Measurements from ENCODE around the gene SRSF4. TPM values are rescaled to one million over a fixed set of nuclear protein-coding genes. Genes with fewer than 3 reads are reported as not detected.
A peak's percentile ranks its signal among the peaks of the same experiment; 100 is the strongest.

The SRSF4 gene
- total and polyA plus RNA-seq, 9 of the 15 experiments (the other 6 are each of a cell fraction or from before 2014, with no cell fraction given): 15.9 to 132 (median 82.0) TPM

GRCh38 chr1:29145739-29146437, 35.8 kb downstream of the SRSF4 start (continued):
- TF ChIP-seq E2F8 (IDR thresholded peaks at IDR 0.05; ENCODE audit: low read depth, partially characterized antibody): peak; percentile 72

GRCh38 chr1:29144178-29144577, 37.5 kb downstream of the SRSF4 start:
- no peak for TF ChIP-seq U2AF1 (optimal IDR thresholded peaks at IDR 0.05; ENCODE audit: low read depth, low read length)
- TF ChIP-seq BCLAF1 (IDR thresholded peaks at IDR 0.05; ENCODE audit: borderline replicate concordance in 1 of 2, control insufficient read depth in 1 of 2, low read depth in 2 of 2, low read length in 1 of 2): no peak
- TF ChIP-seq TRIM24 (IDR thresholded peaks at IDR 0.05): no peak
- no peak for TF ChIP-seq TAF15 (IDR thresholded peaks at IDR 0.05; ENCODE audit: low read depth, low read length)
- no peak for TF ChIP-seq CCAR2 (IDR thresholded peaks at IDR 0.05; ENCODE audit: low read depth, low read length)
- no peak for TF ChIP-seq BRD9 (IDR thresholded peaks at IDR 0.05; ENCODE audit: low read depth, partially characterized antibody)

More at GRCh38 chr1:29144178-29144577, 37.5 kb downstream of the SRSF4 start:
- in situ Hi-C loops (cut with MboI): no loop called here
- DNase-seq (ENCODE audit: extremely low read depth in 1 of 4, low spot score in 3 of 4) (peak in 1 of 4 experiments; percentile 23), FAIRE-seq (peak; percentile 6), ATAC-seq (peak; percentile 9; the same call in 1 of the 3 replicates)
- POLR2A ChIA-PET: interaction anchor here (0.6 to 2.9 kb wide), 8 partner anchors 8 to 108 kb away, joined by 3 to 12 read pairs (median 4); partner anchors contain the start of gene SRSF4
- Histone ChIP-seq H3K27me3 (ENCODE audit: control insufficient read depth in 2 of 2, insufficient read depth in 2 of 2, low read length in 2 of 2) (no peaks in the 10 kb centered on the region), H3K36me3 (ENCODE audit: control insufficient read depth, insufficient read depth, low read length) (peaks cover 38% of the 10 kb centered on the region), H3K79me2 (ENCODE audit: control insufficient read depth, insufficient read depth, low read length) (no peaks in the 10 kb centered on the region; the same call in 2 of the 3 replicates), H2AFZ (ENCODE audit: low read depth, low read length) (no peak overlapping the region), H3K27ac (ENCODE audit: extremely low read depth, low read depth, low read length) (no peak overlapping the region), H3K9me1 (ENCODE audit: control insufficient read depth, insufficient read depth, low read length) (no peaks in the 10 kb centered on the region), H4K20me1 (replicated peaks; ENCODE audit: control insufficient read depth, insufficient read depth, low read length) (no peaks in the 10 kb centered on the region), H3K4me2 (ENCODE audit: insufficient read depth, low read length) (no peak overlapping the region), H3K9ac (ENCODE audit: insufficient read depth in 1 of 2, low read depth in 2 of 2, low read length in 2 of 2) (no peak overlapping the region), H3K9me3 (replicated peaks; ENCODE audit: control insufficient read depth, insufficient read depth, low read depth, low read length) (no peaks in the 10 kb centered on the region), H3K4me1 (replicated peaks in 1 of 2; ENCODE audit: control insufficient read depth in 2 of 2, insufficient read depth in 2 of 2, low read length in 2 of 2) (peaks cover 2 to 4% of the 10 kb centered on the region in 2 experiments; a peak in 3 of 5 replicates), H3K4me3 (no peak overlapping the region)
- intact Hi-C loops (cut with micrococcal nuclease): no loop called here
- no TSS peak for BruUV-seq (replicated peaks)
- WGBS (ENCODE audit: insufficient coverage, low coverage, missing lambda C conversion rate): 95% methylated on average over 2 of the region's 2 CpGs
- CTCF ChIA-PET (ENCODE audit: low intra/inter-chr PET ratio): no interaction called here

All from K562 (cell line).